OCI-LY3 (cell line): Measurements from ENCODE around the gene ANKDD1A.

Source experiments
- EZH2phosphoT487 ChIP-seq: fragments of 200-600 bp; shearing (Covaris generic); IDR thresholded peaks from 2 replicates; pipeline ENCODE4 v1.6.1; 2018; ENCODE audit warnings: antibody characterized with exemption, mixed run types, low read depth
- TF ChIP-seq, protein P1 (sequence below): fragments of 200-600, 300-600 bp; sonication (generic); IDR thresholded peaks from 2 replicates; pipeline ENCODE4 v1.5.1; 2014; ENCODE audit warnings: antibody characterized with exemption, low read length, low read depth

- TF ChIP-seq, protein P1, sequence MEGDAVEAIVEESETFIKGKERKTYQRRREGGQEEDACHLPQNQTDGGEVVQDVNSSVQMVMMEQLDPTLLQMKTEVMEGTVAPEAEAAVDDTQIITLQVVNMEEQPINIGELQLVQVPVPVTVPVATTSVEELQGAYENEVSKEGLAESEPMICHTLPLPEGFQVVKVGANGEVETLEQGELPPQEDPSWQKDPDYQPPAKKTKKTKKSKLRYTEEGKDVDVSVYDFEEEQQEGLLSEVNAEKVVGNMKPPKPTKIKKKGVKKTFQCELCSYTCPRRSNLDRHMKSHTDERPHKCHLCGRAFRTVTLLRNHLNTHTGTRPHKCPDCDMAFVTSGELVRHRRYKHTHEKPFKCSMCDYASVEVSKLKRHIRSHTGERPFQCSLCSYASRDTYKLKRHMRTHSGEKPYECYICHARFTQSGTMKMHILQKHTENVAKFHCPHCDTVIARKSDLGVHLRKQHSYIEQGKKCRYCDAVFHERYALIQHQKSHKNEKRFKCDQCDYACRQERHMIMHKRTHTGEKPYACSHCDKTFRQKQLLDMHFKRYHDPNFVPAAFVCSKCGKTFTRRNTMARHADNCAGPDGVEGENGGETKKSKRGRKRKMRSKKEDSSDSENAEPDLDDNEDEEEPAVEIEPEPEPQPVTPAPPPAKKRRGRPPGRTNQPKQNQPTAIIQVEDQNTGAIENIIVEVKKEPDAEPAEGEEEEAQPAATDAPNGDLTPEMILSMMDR: no peak
- TF ChIP-seq EZH2phosphoT487: no peak
Observed at GRCh38 chr15:64862408-64862807, 49.3 kb upstream of the ANKDD1A start.
